H1 (cell line): ENCODE results near the gene SLC8B1. TPM values are rescaled to one million over a fixed set of nuclear protein-coding genes. Genes with fewer than 3 reads are reported as not detected.

Experiments
- CTCF ChIA-PET: fragments of 300-600 bp; sonication (Branson Sonifier 250); formaldehyde crosslinking; loops from one replicate; lab custom pipeline; 2021; ENCODE audit not compliant: partially characterized antibody; lab: Charles Lee
- POLR2A ChIA-PET: fragments of 300-600 bp; sonication (Branson Sonifier 250); formaldehyde crosslinking; loops from one replicate; lab custom pipeline; 2021; ENCODE audit warnings: inconsistent platforms; ENCODE audit not compliant: partially characterized antibody; lab: Charles Lee
- DNase-seq, 2 experiments: peaks; one replicate each; pipeline versions ENCODE4 v3.0.0 to v3.0.0-alpha.2; 2010 to 2022; ENCODE audit warnings: low spot score in 2 of 2, low read depth in 1 of 2, mixed read lengths in 1 of 2
- FAIRE-seq: peaks from 2 replicates; lab custom pipeline; 2011; peaks lifted over from hg19 to GRCh38; lab: Jason Lieb, UNC
- H2AFZ ChIP-seq: 2 replicates; pipeline ENCODE4 v1.8.1; 2012; ENCODE audit warnings: low read length, inconsistent platforms
- H2AK5ac ChIP-seq: 2 replicates; pipeline ENCODE4 v1.6.1; 2013; ENCODE audit warnings: low read depth, low read length
- H2BK120ac ChIP-seq: replicated peaks from 2 replicates; pipeline ENCODE3; 2013; ENCODE audit warnings: low read depth, low read length, inconsistent platforms
- H2BK12ac ChIP-seq: 2 replicates; pipeline ENCODE4 v1.6.1; 2013; ENCODE audit warnings: low read depth, low read length
- H2BK15ac ChIP-seq: 2 replicates; pipeline ENCODE4 v1.6.1; 2013; ENCODE audit warnings: low read length
- H2BK20ac ChIP-seq: 2 replicates; pipeline ENCODE4 v1.6.1; 2013; ENCODE audit warnings: low read length
- H2BK5ac ChIP-seq: 2 replicates; pipeline ENCODE4 v1.6.1; 2013; ENCODE audit warnings: low read depth, low read length
- H3K14ac ChIP-seq: 2 replicates; pipeline ENCODE4 v1.6.1; 2013; ENCODE audit warnings: inconsistent platforms; ENCODE audit not compliant: insufficient read length
- H3K18ac ChIP-seq: 2 replicates; pipeline ENCODE4 v1.6.1; 2013; ENCODE audit warnings: low read length; ENCODE audit errors: extremely low read depth
- H3K23ac ChIP-seq: 2 replicates; pipeline ENCODE4 v1.6.1; 2013; ENCODE audit warnings: inconsistent platforms; ENCODE audit not compliant: insufficient read length
- H3K23me2 ChIP-seq: 2 replicates; pipeline ENCODE4 v1.6.1; 2013; ENCODE audit warnings: low read depth, low read length
- H3K27ac ChIP-seq: 2 replicates; pipeline ENCODE4 v1.6.1; 2011; ENCODE audit warnings: low read depth, low read length, inconsistent platforms
- H3K27me3 ChIP-seq, 4 experiments: replicated peaks in 1 of 4; 1 replicate in 1 of 4; 2 replicates in 3 of 4; pipeline versions ENCODE4 v1.6.1 to v1.8.1; 2011 to 2013; ENCODE audit warnings: low read length in 3 of 4, mild to moderate bottlenecking in 3 of 4, inconsistent platforms in 2 of 4, mixed read lengths in 2 of 4, moderate library complexity in 1 of 4; ENCODE audit not compliant: control insufficient read depth in 3 of 4, insufficient read depth in 3 of 4; ENCODE audit errors: extremely low read depth in 1 of 4
- H3K36me3 ChIP-seq, 4 experiments: 2 replicates each; pipeline versions ENCODE4 v1.6.1 to v1.8.1; 2011 to 2013; ENCODE audit warnings: mild to moderate bottlenecking in 4 of 4, low read length in 3 of 4, moderate library complexity in 2 of 4, control low read depth in 1 of 4, inconsistent platforms in 1 of 4; ENCODE audit not compliant: insufficient read depth in 4 of 4, control insufficient read depth in 2 of 4
- H3K4ac ChIP-seq: replicated peaks from 2 replicates; pipeline ENCODE3; 2013; ENCODE audit warnings: low read length, low read depth, mixed read lengths, inconsistent platforms; ENCODE audit not compliant: insufficient read length
- H3K4me1 ChIP-seq, 4 experiments: replicated peaks in 1 of 4; 1 replicate in 1 of 4; 2 replicates in 3 of 4; pipeline versions ENCODE4 v1.6.1 to v1.8.1; 2011 to 2013; ENCODE audit warnings: low read length in 3 of 4, inconsistent platforms in 2 of 4, mixed read lengths in 1 of 4; ENCODE audit not compliant: insufficient read depth in 4 of 4, control insufficient read depth in 3 of 4
- H3K4me2 ChIP-seq, 2 experiments: 2 replicates each; pipeline versions ENCODE4 v1.6.1 to v1.8.1; 2011 to 2013; ENCODE audit warnings: low read depth in 2 of 2, low read length in 2 of 2, control low read depth in 1 of 2, inconsistent platforms in 1 of 2, mild to moderate bottlenecking in 1 of 2; ENCODE audit not compliant: insufficient read depth in 1 of 2
- H3K4me3 ChIP-seq, 4 experiments: fragments of 200-600, 300-600 bp in 1 of 4; sonication (generic), shearing (Covaris generic), sonication (Bioruptor Twin) in 1 of 4; 2 replicates each; pipeline versions ENCODE4 v1.5.1 to v1.8.1; 2011 to 2016; ENCODE audit warnings: low read length in 4 of 4, low read depth in 3 of 4, control low read depth in 2 of 4, inconsistent platforms in 2 of 4, mild to moderate bottlenecking in 2 of 4, mixed read lengths in 1 of 4, moderate library complexity in 1 of 4; ENCODE audit not compliant: insufficient read depth in 2 of 4; ENCODE audit errors: extremely low read depth in 1 of 4
- H3K56ac ChIP-seq: replicated peaks from 2 replicates; pipeline ENCODE3; 2013; ENCODE audit warnings: low read depth, mild to moderate bottlenecking, mixed read lengths, low read length, inconsistent platforms; ENCODE audit not compliant: insufficient read length
- H3K79me1 ChIP-seq: 2 replicates; pipeline ENCODE4 v1.6.1; 2013; ENCODE audit warnings: low read depth, low read length, control low read depth
- H3K79me2 ChIP-seq, 2 experiments: 2 replicates each; pipeline versions ENCODE4 v1.6.1 to v1.8.1; 2012 to 2013; ENCODE audit warnings: low read length in 2 of 2, mild to moderate bottlenecking in 2 of 2, inconsistent platforms in 1 of 2; ENCODE audit not compliant: insufficient read depth in 2 of 2, control insufficient read depth in 1 of 2
- H3K9ac ChIP-seq, 4 experiments: replicated peaks in 1 of 4; 1 replicate in 1 of 4; 2 replicates in 3 of 4; pipeline versions ENCODE4 v1.6.1 to v1.8.1; 2011 to 2013; ENCODE audit warnings: low read depth in 3 of 4, low read length in 3 of 4, control low read depth in 2 of 4, mild to moderate bottlenecking in 2 of 4, moderate library complexity in 2 of 4, inconsistent platforms in 1 of 4; ENCODE audit errors: extremely low read depth in 1 of 4
- H3K9me3 ChIP-seq, 2 experiments: 2 replicates each; pipeline versions ENCODE4 v1.6.1 to v1.8.1; 2012 to 2013; ENCODE audit warnings: mild to moderate bottlenecking in 2 of 2, moderate library complexity in 2 of 2, control low read depth in 1 of 2, inconsistent platforms in 1 of 2, low read depth in 1 of 2, low read length in 1 of 2, mixed read lengths in 1 of 2; ENCODE audit not compliant: insufficient read depth in 2 of 2
- H4K20me1 ChIP-seq, 2 experiments: replicated peaks in 1 of 2; 2 replicates each; pipeline versions ENCODE3 to v1.8.1; 2011 to 2013; ENCODE audit warnings: inconsistent platforms in 2 of 2, low read length in 2 of 2, mild to moderate bottlenecking in 1 of 2; ENCODE audit not compliant: insufficient read depth in 2 of 2, control insufficient read depth in 1 of 2
- H4K5ac ChIP-seq: 2 replicates; pipeline ENCODE4 v1.6.1; 2013; ENCODE audit warnings: low read length, low read depth, mixed read lengths, inconsistent platforms; ENCODE audit not compliant: insufficient read length
- H4K8ac ChIP-seq: 2 replicates; pipeline ENCODE4 v1.8.0; 2013; ENCODE audit warnings: mild to moderate bottlenecking, moderate library complexity, low read length, inconsistent platforms; ENCODE audit not compliant: insufficient read depth; ENCODE audit errors: extremely low read depth
- H4K91ac ChIP-seq: replicated peaks from 2 replicates; pipeline ENCODE3; 2013; ENCODE audit warnings: low read length, mixed read lengths, inconsistent platforms; ENCODE audit not compliant: insufficient read length
- CBX8 ChIP-seq: fragments of 300-800, 300-1000 bp; sonication (generic); IDR thresholded peaks from 2 replicates; pipeline ENCODE4 v1.7.1; 2016; ENCODE audit warnings: low read depth, low read length, borderline replicate concordance
- CTBP2 ChIP-seq: IDR thresholded peaks from 2 replicates; pipeline ENCODE4 v1.7.0; 2011; ENCODE audit warnings: borderline replicate concordance, mild to moderate bottlenecking, moderate library complexity, mixed read lengths, low read length; ENCODE audit not compliant: insufficient read depth, insufficient read length
- EZH2 ChIP-seq: fragments of 200-600 bp; sonication (generic); IDR thresholded peaks from 2 replicates; pipeline ENCODE4 v1.7.1; 2012; ENCODE audit warnings: low read depth, mild to moderate bottlenecking, moderate library complexity, low read length, inconsistent platforms; ENCODE audit not compliant: severe bottlenecking
- HDAC6 ChIP-seq: IDR thresholded peaks from one replicate; pipeline ENCODE4 v1.7.1; 2012; ENCODE audit warnings: low read depth, mild to moderate bottlenecking, inconsistent platforms, low read length, moderate library complexity
- KDM4A ChIP-seq: IDR thresholded peaks from one replicate; pipeline ENCODE4 v1.7.1; 2012; ENCODE audit warnings: low read depth, mild to moderate bottlenecking, moderate library complexity, low read length, inconsistent platforms; ENCODE audit not compliant: severe bottlenecking
- NRF1 ChIP-seq: IDR thresholded peaks from 2 replicates; pipeline ENCODE4 v1.6.1; 2011; ENCODE audit warnings: mild to moderate bottlenecking, low read depth, low read length, improper control_type of control experiment
- SP1 ChIP-seq: IDR thresholded peaks from 2 replicates; pipeline ENCODE4 v1.6.1; 2011; ENCODE audit warnings: low read depth, low read length
- SP4 ChIP-seq: IDR thresholded peaks from 2 replicates; pipeline ENCODE4 v1.6.1; 2012; ENCODE audit warnings: low read length, inconsistent platforms
- TAF1 ChIP-seq: IDR thresholded peaks from 2 replicates; pipeline ENCODE4 v1.6.1; 2011; ENCODE audit warnings: mild to moderate bottlenecking, low read depth, low read length
- WGBS, 2 experiments: shearing (Covaris generic) in 1 of 2; methylation state at CpG; one replicate each; pipeline versions ENCODE4 v1.1.6 to v1.1.7; 2013 to 2015; ENCODE audit warnings: low lambda C conversion rate in 2 of 2, mixed read lengths in 2 of 2, inconsistent platforms in 1 of 2, low coverage in 1 of 2, missing lambda C conversion rate in 1 of 2; ENCODE audit not compliant: insufficient replicate concordance in 2 of 2, insufficient coverage in 1 of 2, insufficient read length in 1 of 2; ENCODE audit errors: extremely low coverage in 1 of 2, missing lambda C conversion rate in 1 of 2; 5-methylcytosine and 5-hydroxymethylcytosine counted together
- polyA plus RNA-seq, 7 experiments: library from polyadenylated mRNA; depleted of rRNA in 3 of 7; stranded (reverse) in 5 of 7; unstranded in 2 of 7; fragments of >200 nt in 5 of 7; fragments of 200-250 nt in 2 of 7; gene quantifications; 1 replicate in 5 of 7; 2 replicates in 1 of 7; 4 replicates in 1 of 7; pipeline versions ENCODE4 v1.2.1 to v1.2.3, GENCODE V29; 2011 to 2013; ENCODE audit warnings: missing spikeins in 2 of 7, mixed read lengths in 2 of 7
- total RNA-seq: library from RNA; stranded (reverse); fragmentation: NEBNext Ultra II Directional; extraction: Animal tissue kit (Norgen Biotek cat#: 25700); gene quantifications from 2 replicates; pipeline ENCODE4 v1.2.1, GENCODE V29; 2021
- TF ChIP-seq, protein P1 (sequence below): IDR thresholded peaks from 2 replicates; pipeline ENCODE4 v1.6.1; 2012; ENCODE audit warnings: low read length, inconsistent platforms

The SLC8B1 gene
- total and polyA plus RNA-seq, 2 of the 8 experiments (the other 6 are each of a cell fraction or from before 2014, with no cell fraction given) = 11.2 to 19.1 TPM

GRCh38 chr12:113297621-113298471 lies 37.1 kb downstream of the SLC8B1 start:
- no peak overlapping the region for H3K27ac ChIP-seq
- no peak overlapping the region for H2BK15ac ChIP-seq
- no peaks in the 10 kb centered on the region for H3K79me2 ChIP-seq
- no peak overlapping the region for H3K4ac ChIP-seq
- H3K4me1 ChIP-seq = peaks cover 0 to 9% (median 8%) of the 10 kb centered on the region in 4 experiments; a peak in 5 of 7 replicates
- H3K23me2 ChIP-seq = peaks cover under 1% of the 10 kb centered on the region; the same call in 1 of the 2 replicates
- H3K4me2 ChIP-seq = no peak overlapping the region
- H3K14ac ChIP-seq = no peak overlapping the region
- H3K4me3 ChIP-seq = no peak overlapping the region
- CTCF ChIA-PET = interaction anchor here (0.7 to 1.6 kb wide), 6 partner anchors 9 to 164 kb away, joined by 3 to 7 read pairs (median 3); no protein-coding TSS in a partner anchor
- no peak overlapping the region for H4K5ac ChIP-seq
- no peak overlapping the region for H3K56ac ChIP-seq
- peaks cover 0 to 3% (median 0%) of the 10 kb centered on the region in 4 experiments; a peak in 1 of 8 replicates for H3K36me3 ChIP-seq
- peaks cover 0 to 2% of the 10 kb centered on the region in 2 experiments for H4K20me1 ChIP-seq
- H2BK12ac ChIP-seq = no peak overlapping the region
- 84% methylated on average over 13 of the region's 13 CpGs; no CpG with 5 or more reads in 1 of the 2 experiments for WGBS, 2 experiments
- H2AFZ ChIP-seq = no peak overlapping the region
- H4K91ac ChIP-seq = no peak overlapping the region
- no peak overlapping the region for H4K8ac ChIP-seq
- POLR2A ChIA-PET = interaction anchor here (0.9 to 4.2 kb wide), 7 partner anchors 9 to 113 kb away, joined by 3 to 20 read pairs (median 4); partner anchors contain the start of genes DDX54, RITA1 and TPCN1
- FAIRE-seq = no peak
- no peak for DNase-seq
- H2BK20ac ChIP-seq = no peak overlapping the region
- no peak overlapping the region for H3K18ac ChIP-seq
- H3K9ac ChIP-seq = no peak overlapping the region
- H2BK120ac ChIP-seq = no peak overlapping the region
- no peak overlapping the region for H2BK5ac ChIP-seq
- H3K23ac ChIP-seq = no peak overlapping the region
- H3K79me1 ChIP-seq = no peaks in the 10 kb centered on the region
- H3K27me3 ChIP-seq = no peaks in the 10 kb centered on the region
- H3K9me3 ChIP-seq = no peaks in the 10 kb centered on the region
- no peak overlapping the region for H2AK5ac ChIP-seq
- TF ChIP-seq HDAC6 (no peak), SP1 (no peak), CTBP2 (no peak), KDM4A (no peak), TAF1 (no peak), SP4 (no peak), CBX8 (no peak), NRF1 (no peak), EZH2 (no peak)
- TF ChIP-seq, protein P1, sequence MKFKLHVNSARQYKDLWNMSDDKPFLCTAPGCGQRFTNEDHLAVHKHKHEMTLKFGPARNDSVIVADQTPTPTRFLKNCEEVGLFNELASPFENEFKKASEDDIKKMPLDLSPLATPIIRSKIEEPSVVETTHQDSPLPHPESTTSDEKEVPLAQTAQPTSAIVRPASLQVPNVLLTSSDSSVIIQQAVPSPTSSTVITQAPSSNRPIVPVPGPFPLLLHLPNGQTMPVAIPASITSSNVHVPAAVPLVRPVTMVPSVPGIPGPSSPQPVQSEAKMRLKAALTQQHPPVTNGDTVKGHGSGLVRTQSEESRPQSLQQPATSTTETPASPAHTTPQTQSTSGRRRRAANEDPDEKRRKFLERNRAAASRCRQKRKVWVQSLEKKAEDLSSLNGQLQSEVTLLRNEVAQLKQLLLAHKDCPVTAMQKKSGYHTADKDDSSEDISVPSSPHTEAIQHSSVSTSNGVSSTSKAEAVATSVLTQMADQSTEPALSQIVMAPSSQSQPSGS = no peak
